Left lobe of liver (tissue), 2 donors: ENCODE results near the gene MPP3. TPM values are rescaled to one million over a fixed set of nuclear protein-coding genes. Genes with fewer than 3 reads are reported as not detected.
"Not testable (repeated sequence)": the region's sequence is repeated elsewhere in the genome, so short reads cannot be mapped to it uniquely, and the experiment has no call there.

Experiments
- ATAC-seq: fragments of 200-7000 bp; cut with Tn5 transposase; one replicate; pipeline ENCODE4 v1.9.1; 2020; ENCODE audit warnings: mild to moderate bottlenecking, moderate library complexity
- DNase-seq: peaks from one replicate; pipeline ENCODE4 v3.0.0-alpha.2; 2020; ENCODE audit warnings: low spot score
- total RNA-seq: library from RNA; stranded (reverse); gene quantifications from one replicate; pipeline ENCODE4 v1.2.1, GENCODE V29; 2021
- donor health status: DM: no; HTN: no; CAD: no; lungs with moderate emphysema.
- donor health status: DM: no; HTN: yes; CAD: no.

The MPP3 gene
- total RNA-seq, 1 donor from 2014 or later, result 2.0 TPM

DNA sequence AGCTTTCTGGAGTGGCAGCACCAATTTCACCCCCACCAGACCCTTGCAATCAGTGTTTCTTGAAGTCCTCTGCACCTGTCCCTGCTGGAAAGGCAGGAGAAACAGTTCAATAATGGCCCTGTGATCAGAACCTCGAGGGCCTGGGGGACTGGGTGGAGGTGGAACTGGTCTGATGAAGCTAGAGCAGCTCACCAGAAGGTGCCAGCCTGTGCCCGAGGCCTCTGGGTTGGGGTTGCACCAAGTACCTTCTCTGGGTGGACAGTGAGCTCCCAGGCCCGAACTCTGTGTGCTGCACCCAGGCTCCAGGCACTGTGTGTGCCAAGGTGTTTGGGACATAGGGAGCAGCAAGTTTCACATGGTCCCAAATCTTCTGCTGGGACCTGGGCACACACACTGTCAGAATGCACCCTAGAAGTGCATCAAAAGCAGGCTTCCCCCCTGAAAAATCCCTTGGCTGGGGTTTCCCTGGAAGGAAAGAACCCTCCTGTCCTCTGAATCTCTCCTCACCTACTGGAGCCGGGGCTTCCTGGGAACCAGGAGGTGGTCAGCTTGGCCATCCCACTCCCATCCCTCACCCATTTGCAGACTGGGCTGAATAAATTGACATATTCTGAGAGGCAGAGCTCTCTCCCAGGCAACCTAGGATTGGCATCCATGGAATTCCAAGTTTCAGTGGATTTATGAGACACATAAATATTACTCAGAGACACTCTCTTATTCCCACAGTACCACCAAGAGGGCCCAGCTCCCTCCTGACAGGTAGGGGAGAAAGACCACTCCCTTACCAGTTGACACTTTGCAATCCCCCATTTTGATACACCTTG is 31.4 kb upstream of the MPP3 start:
- no peak for DNase-seq
- no peak for ATAC-seq

DNA sequence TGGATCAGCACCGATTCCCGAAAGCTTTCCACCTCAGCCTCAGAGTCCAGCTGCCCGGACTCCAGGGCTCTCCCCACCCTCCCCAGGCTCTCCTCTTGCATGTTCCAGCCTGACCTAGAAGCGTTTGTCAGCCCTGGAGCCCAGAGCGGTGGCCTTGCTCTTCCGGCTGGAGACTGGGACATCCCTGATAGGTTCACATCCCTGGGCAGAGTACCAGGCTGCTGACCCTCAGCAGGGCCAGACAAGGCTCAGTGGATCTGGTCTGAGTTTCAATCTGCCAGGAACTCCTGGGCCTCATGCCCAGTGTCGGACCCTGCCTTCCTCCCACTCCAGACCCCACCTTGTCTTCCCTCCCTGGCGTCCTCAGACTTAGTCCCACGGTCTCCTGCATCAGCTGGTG is 29.0 kb upstream of the MPP3 start:
- no peak for ATAC-seq

DNA sequence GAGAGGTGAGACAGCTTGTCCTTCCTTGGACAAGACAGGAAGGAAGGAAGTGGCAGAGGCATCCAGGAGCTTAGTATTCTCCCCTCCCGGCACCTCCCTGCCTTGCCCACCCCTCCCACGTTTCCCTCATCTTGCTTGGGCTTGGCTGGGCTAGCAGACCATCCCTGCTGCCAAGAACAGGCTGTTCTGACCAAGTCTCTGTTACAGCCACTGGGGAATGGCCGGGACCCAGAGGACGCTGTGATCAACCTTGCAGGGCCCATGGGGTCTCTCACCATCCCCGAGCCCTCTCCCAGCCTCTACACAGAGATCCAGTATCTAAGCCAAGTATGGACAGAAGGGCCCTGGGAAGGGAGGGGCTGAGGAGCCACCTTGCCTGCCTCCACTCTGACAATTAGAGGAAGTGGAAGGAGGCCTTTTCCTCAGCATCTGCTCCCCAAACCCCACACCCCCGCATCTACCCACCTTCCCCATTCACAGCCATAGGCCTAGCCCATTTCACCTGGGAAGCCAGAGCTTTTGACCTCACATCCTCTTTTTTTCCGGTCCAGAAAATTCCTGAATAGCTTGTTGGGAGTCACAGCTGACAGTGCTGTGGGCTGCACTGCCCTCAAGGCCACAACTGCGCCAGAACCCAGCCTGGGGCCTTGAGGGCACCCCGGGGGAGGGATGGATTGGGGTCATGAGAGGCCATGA is 28.1 kb upstream of the MPP3 start:
- ATAC-seq (no peak), DNase-seq (no peak)

More for the DNA sequence above, 29.0 kb upstream of the MPP3 start:
- no peak for DNase-seq

DNA sequence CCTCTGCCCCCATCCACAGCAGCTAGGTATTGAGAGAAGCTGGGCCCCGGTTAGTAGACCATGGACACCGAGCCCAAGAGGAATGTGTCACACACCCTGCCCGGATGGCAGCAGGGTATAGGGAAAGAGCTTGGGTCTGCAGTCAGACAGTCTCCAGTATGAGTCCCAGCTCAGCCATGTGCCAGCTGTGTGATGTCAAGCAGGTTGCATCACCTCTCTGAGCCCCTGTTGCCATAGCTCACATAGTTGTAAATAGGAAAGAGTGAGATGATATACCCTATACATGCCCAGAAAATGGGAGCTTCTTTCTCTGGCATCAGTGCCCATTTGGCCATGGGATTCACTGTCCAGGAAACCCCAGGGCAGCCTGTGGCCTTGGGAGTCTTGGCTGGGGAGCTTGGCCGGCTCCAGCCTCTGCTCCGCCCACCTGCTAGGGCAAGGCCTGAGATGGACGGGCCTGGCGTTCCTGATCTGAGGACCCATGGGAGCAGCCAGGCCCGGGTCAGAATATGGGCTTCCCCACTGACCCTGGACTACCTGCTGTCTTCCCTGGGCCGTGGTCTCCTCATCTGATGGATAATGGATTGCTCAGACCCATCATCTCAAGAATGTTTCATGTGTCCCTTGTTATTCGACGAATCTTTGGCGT is 27.3 kb upstream of the MPP3 start:
- no peak for DNase-seq
- no peak for ATAC-seq

DNA sequence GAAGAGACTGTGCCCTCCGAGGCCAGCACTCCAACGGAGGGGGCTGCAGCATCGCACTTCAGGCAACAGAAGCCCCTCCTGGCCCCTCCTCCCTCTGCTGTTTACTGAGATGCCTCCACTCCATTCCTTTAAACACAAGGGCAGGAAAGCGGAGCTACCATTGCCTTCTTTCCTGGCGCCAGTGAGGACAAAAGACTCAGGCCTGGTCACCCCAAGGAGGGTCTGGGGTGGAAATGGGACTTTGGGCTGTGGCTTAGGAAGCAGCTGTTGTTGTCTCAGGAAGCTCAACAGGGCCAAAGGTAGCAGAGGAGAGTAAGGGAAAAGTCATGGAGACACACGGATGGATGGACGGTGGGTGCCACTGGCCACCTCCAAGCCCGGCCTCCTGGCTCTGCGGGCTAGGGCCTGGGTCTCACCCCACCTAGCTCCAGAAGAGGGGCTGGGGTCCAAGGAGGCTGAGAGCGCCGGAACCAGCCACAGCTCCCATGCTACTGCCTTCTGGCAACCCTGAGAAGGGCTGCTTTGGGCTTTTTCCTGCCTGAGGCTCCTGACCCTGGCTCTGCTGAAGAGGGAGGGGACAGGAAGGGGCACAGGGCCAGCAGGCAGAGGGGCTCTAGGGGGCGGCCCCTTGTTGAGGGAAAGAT is 25.1 kb upstream of the MPP3 start:
- no peak for DNase-seq
- no peak for ATAC-seq

DNA sequence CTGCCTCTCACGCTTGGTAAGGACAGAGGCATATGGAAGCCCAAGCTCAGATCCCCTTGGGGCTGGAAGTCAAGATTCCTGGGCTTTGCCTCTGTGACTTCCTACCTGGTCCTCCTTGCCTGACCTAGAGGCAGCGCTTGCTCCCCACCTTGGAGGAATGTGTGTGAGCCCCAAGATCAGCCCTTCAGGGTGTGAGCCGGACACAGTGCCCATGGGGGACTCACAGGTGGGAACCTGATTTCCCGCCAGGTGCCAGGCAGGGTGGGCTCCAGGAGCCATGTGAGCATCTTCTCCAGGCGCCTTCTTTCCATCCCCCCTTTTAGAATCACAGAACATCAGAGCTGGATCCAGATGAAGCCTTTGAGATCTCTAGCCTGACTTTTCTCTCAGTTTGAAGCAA is 24.2 kb upstream of the MPP3 start:
- DNase-seq (no peak), ATAC-seq (no peak)

DNA sequence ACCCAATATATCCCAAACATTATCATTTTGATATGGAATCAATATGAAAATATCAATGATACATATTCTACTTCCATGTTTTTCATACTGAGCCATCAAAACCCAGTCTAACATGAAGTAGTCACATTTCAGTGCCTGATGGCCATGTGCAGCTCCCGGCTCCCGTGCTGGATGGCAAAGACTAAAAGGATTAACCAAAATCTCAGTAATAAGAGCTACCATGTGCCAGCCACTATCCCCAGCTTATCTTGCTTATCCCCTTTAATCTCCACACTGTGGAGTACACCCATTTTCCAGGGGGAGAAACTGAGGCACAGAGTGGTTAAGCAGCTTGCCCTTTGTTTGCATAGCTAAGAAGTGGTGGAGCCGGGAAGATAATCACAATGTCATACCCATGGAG is 23.2 kb upstream of the MPP3 start:
- DNase-seq (no peak), ATAC-seq (no peak)

DNA sequence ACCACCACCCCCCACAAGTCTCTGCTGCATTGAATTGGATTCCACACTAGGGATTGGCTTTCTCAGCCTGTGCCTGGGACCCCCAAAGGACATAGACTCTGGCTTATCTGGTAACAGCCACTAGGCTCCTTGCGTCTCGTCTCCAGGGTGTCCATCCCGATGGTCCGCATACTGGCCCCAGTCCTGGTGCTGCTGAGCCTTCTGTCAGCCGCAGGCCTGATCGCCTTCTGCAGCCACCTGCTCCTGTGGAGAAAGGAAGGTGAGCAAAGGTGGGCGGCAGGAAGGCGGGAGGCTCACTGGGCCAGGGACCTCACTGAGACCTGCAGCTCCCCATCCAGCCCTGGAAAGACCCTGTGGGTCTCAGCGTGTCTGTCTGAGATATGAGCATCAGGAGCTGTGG is 22.1 kb upstream of the MPP3 start:
- no peak for ATAC-seq

DNA sequence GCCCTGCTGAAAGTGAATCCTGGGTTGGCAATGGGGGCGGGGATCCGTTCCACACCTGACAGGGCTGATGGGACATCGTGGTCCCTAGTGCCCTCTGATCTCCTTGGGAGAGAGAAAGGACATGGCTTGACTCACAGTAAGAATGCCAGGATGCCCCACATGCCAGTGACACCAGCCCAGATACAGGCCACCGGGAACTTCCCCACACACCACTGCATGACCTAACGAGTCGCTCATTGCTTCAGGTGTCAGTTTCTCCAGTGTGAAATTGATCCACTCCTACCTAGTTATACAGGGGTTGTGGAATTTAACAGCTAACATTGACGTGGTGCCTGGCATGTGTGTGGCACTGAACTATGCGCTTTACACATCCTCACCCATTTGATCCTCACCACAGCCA is 21.6 kb upstream of the MPP3 start:
- DNase-seq (no peak), ATAC-seq (no peak)

More for the DNA sequence above, 22.1 kb upstream of the MPP3 start:
- DNase-seq, result no peak

DNA sequence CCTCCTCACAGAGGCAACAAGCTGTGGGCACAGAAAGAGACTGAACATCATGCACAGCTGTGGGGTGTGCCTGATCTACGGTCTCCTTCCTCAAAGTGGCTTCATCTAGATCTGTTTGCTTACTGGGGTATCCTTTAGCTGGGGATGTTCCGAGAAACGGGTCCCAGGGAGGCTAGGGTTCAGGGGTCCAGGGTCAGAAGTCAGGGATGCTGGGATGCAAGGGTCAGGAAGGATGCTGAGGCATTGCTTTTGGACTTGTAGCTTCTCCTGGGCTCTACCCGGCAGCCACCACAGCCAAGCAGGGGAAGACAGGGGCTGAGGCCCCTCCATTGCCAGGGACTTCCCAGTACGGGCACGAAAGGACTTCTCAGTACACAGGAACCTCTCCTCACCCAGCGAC is 20.6 kb upstream of the MPP3 start:
- DNase-seq, result no peak

DNA sequence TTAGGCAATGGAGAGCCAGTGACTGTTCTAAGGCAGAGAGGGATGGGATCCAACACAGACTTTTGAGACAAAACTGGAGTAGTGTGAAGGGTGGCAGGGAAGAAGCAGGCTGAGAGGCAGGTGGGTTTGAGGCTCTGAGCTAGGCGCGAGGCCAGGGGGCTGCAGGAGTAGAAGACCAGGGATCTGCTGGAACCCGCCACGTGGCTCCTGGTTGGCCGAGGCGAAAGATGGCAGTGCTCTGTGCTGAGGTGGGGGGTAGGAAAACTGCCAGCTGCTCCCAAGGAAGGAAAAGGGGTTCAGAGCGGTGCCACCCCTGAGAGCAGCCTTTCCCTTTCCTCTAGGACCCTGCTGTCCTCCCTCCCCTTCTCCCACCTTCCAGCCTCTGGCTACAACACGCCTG is 19.6 kb upstream of the MPP3 start:
- DNase-seq, result no peak
- ATAC-seq, result no peak

More for the DNA sequence above, 20.6 kb upstream of the MPP3 start:
- no peak for ATAC-seq

DNA sequence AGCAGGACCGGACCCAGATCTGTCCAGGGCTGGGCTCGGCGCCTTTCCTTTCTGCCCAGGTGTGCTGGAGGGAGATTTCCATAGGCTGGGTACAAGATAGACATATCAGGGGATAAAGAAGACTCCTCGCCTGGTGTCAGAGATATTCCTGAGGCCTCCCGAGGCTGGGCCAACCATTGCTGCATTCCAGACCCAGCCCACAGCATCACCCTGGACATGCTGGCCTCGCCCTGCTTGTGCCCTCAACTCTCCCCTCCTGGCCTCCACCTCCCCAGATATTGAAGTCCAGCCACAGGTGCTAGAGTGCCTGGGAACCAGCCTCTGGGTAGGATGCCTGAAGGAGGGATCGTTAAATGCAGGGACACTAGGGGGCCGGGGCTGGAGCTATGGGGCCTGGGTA is 16.2 kb upstream of the MPP3 start:
- DNase-seq (no peak), ATAC-seq (no peak)

DNA sequence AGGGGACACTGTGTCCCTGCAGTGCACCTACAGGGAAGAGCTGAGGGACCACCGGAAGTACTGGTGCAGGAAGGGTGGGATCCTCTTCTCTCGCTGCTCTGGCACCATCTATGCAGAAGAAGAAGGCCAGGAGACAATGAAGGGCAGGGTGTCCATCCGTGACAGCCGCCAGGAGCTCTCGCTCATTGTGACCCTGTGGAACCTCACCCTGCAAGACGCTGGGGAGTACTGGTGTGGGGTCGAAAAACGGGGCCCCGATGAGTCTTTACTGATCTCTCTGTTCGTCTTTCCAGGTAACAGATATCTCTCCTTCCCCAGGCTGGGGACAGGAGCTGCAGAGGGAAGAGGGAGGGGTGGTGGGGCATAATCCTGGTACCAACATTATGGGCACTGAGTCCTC is 15.7 kb upstream of the MPP3 start:
- ATAC-seq (no peak), DNase-seq (no peak)

DNA sequence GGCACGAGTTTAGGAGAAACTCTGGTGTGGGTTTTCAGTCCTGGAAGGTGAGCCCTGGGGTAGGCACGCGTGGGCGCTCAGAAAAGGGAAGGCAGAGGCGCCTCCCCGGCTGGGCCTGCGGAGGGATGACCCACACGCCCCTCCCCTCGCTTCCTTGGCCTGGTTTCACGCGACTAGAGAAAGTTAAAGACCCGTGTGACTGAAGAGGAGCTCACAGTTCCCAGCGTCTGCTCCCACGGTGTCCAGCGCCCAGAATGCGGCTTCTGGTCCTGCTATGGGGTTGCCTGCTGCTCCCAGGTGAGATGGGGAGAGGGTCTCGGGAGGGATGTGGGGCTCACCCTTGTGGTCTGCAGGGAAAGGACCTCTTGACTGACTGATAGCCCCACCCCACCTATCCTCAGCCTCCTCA is 14.0 kb upstream of the MPP3 start, which contains the start of gene CD300LG:
TSS of gene CD300LG (plus strand) at position 214 of the 409 bp plus-strand sequence. CDS start at position 255, 41 bp downstream.
- no peak for DNase-seq

DNA sequence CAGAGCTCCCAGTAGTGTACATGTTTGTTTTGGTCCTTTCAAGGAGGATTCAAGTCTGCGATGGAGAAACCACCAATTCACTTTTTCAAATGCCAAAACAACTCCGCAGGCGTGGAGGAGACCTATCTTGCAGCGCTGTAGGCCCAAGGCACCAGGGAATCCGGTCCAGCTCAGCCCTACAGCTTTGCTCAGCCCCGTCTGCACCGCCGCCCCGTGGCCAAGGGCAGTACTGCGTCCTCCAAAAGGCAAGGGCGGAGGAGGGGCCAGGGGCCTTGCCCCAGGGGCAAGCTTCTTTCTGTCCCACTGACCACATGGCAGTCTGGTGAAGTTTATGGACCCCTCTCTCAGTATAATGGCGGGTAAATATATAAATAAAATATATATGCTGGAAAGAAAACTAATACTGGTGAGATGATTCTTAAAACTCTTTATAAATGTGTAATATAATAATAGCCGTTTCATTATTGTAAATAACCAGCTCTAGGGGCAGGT is 13.3 kb upstream of the MPP3 start:
- ATAC-seq, result peak; percentile 100

More for the DNA sequence above, 14.0 kb upstream of the MPP3 start, which contains the start of gene CD300LG:
- ATAC-seq, result peak; percentile 14

DNA sequence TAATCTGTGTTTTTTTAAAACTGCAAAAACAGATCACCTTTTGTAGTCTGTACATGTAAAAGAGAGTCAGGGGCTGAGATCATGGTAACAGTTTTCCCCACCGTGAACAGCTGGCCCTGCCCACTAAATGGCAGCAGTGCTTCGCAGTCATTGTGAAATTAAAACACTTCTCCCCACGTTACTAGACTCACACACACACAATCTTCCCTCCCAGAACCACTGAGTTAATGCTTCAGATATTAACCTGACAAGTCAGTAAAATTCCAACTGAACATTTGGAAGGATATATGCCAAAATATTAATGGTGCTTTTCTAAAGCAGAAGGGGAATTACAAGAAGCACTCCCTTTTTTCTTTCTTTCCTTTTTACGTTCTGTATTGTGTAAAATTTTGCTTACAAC is 12.8 kb upstream of the MPP3 start:
- ATAC-seq, result peak; percentile 52
- no peak for DNase-seq

More for the DNA sequence above, 13.3 kb upstream of the MPP3 start:
- DNase-seq, result peak; percentile 85

DNA sequence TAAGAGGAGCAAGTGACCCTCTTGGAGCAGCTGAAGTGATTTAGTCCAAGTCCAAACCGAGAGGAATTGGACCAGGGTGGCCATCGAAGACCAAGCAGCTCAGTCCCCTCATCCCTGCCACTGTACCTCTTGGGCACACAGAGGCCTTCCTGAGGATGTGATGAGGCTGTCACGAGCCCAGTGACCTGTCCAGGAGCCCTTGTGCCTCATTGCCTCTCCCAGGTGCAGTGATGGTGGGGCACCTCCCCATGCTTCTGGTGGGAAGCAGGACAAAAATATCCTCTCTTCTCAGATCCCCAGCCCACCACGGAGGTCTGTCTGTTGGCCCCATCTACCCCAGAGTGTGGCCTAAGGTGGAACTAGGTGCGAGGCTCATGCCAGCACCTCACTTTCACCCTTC is 11.3 kb upstream of the MPP3 start:
- ATAC-seq (no peak), DNase-seq (no peak)

DNA sequence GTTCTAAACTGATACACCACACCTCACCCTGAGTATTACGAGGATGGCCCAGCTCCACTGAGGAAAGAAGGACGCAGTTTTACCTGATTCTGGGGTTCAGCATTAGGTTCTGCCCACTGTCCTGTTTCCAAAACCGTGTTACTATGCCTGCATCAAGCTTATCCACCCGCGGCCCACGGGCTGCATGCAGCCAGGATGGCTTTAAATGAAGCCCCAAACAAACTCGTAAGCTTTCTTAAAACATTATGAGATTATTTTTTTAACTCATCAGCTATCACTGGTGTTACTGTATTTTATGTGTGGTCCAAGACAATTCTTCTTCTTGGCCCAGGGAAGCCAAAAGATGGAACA is 10.0 kb upstream of the MPP3 start:
- DNase-seq (no peak), ATAC-seq (no peak)

DNA sequence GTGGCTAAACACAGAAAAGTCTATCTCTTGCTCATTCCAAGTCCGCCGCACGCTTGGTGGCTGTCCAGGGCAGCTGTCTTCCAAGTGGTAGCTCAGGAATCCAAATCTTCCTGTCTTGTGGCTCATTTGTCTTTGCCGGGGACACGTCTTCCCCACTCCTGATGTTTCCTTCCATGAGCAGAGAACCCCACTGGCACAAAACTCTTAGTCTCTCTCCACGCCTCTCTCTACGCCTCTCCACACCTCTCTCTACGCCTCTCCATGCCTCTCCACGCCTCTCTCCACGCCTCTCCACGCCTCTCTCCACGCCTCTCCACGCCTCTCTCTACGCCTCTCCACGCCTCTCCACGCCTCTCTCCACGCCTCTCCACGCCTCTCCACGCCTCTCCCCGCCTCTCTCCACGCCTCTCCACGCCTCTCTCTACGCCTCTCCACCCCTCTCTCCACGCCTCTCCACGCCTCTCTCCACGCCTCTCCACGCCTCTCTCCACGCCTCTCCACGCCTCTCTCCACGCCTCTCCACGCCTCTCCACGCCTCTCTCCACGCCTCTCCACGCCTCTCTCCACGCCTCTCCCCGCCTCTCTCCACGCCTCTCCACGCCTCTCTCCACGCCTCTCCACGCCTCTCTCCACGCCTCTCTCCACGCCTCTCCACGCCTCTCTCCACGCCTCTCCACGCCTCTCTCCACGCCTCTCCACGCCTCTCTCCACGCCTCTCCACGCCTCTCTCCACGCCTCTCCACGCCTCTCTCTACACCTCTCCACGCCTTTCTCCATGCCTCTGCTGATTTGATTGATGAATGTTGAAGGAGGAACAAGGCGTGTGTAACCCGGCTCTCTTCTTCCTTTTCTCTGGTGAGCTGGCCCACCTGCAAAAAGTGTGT is 9.4 kb upstream of the MPP3 start:
- ATAC-seq, DNase-seq: not testable (repeated sequence)

DNA sequence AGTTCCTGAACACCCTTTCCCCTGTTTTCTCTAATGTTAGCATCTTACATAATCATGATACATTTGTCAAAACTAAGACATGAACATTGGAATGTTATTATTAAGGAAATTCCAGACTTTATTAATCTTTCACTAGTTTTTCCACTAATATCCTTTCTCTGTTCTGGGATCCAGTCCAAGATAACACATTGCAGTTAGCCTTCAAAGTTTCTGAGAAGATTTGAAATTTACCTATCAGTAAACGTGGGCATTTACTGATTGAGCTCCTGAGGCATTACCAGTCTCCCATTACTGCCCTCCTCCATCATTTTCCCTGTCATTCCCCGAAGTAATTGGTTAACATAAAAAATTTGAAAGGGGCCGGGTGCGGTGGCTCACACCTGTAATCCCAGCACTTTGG is 8.3 kb upstream of the MPP3 start:
- no peak for ATAC-seq

More for the DNA sequence above, 8.3 kb upstream of the MPP3 start:
- no peak for DNase-seq
